Left renal pelvis (tissue), 4 donors: Measurements from ENCODE around the gene SPEG. TPM values are rescaled to one million over a fixed set of nuclear protein-coding genes. Genes with fewer than 3 reads are reported as not detected.

Experiments used
- DNase-seq, 4 donors: peaks; one replicate each; pipeline ENCODE4 v3.0.0-alpha.2; 2013; ENCODE audit warnings: low read depth in 4 of 4, low spot score in 3 of 4
- polyA plus RNA-seq, 4 donors: library from polyadenylated mRNA; unstranded; fragments of 120-200 nt; gene quantifications; one replicate each; pipeline ENCODE4 v1.2.1, GENCODE V29; 2013; ENCODE audit not compliant: insufficient read length in 4 of 4

SPEG gene
- polyA plus RNA-seq, 4 donors = 9.7 to 18.0 (median 12.5) TPM

DNA sequence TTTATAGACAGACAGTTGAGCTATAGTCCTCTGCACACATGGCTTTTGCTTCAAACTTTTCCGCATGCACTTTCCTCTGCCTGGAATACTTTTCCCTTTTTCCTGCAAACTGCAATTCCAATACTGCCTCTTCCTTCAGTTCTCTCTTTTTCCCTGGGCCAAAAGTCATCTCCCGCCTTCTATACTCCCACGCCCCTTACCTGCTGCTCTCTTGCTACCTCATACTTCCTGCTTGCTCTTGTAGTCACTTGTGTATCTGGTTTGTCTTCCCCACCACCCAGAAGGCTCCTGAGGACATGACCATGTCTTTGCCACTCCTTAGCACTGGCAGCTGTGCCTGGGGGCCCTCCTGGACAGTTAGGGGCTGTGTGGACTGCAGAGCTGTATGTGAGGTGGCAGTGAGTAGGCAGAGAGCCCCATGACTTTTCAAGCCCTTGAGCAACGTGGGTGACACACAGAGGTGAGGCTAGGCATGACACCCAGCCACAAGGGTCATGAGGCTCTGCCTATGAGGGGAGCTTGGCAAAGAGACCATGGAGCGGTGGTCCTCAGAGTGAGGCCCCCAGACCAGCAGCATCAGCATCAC, 23.2 kb downstream of the SPEG start:
- no peak for DNase-seq

DNA sequence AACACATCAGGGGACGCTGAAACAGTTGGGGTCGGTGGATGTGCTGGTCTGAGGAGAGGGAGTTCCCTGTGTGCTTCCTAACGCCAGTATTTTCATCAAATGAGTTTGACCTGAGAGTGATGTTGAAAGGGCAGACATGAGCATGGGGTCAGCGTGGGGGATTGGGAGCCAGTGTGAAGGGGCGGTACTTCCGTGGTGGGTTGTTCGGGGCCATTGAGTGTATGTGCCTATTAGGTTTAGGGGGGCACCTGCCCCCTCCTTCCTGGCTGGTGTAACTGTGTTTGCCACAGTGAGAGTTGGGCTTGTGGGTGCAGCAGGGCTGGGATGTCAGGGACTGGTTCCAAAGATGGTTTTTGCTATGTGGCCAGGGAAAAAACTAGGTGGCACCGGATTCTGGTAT, 24.4 kb downstream of the SPEG start:
- DNase-seq = no peak

DNA sequence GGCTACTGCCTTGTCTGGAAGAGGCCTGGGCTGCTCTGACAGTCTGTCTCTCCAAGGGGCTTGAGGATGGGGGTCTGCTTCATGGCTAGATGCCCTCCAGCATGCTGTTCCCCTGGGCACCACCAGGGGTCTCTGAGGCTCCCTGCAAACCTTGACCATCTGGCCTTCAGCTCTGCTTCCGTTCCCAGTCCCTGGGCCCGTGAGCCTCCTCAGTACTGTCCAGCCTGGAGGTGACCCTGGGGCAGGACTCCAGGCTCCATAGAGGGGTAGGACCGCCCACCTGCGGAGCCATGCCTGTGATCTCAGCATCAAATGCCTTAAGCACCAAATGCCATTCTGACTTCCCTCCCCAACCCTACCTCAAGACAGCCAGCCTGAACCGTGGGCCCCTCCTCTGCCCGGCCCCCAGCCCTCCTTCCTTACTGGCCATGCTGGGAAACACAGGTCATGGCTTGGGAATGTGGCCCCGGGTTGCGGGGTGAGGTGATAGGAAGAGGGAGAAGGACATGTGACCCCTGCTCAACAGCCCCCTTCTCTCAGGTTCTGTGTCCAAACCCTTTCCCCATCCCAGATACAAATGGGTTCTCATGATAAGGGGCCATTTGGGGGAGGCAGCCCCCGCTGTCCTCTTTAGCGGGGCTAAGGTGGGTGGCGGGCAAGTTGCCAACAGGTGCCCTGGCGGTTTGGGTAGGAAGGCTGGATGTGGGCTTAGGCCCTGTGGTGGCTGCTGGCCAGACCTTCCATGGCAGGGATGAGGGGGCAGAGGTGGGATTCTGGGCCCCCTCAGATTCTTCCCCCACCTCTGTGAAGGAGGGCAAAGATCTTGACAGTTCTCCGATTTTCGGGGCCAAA, 25.0 kb downstream of the SPEG start:
- no peak for DNase-seq

DNA sequence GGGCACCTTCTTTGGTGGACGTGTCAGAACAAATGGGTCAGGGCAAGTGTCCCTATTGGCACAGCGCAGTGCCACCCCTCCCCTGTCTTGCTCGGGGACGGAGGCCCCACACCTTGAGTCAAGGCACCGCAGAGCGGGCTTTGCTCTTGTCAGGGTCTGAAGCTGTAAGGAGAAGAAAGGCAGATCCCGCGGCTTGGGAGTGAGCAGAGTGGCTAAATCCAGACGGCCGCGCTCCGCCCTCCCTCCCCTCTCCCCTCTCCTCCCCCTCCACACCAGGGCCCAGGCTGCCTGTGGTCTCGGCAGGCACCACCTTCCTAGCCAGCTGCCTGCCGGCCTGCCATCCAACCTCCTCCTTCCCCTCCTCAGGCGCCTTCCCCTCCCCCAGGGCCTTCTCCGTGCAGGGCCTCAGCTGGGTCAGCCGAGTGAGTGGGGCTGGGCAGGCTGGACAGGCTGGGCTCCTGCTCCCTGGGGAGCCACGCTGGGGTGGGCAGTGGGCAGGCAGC, 25.8 kb downstream of the SPEG start:
- peak in 1 of 4 donors; percentile 60 for DNase-seq

DNA sequence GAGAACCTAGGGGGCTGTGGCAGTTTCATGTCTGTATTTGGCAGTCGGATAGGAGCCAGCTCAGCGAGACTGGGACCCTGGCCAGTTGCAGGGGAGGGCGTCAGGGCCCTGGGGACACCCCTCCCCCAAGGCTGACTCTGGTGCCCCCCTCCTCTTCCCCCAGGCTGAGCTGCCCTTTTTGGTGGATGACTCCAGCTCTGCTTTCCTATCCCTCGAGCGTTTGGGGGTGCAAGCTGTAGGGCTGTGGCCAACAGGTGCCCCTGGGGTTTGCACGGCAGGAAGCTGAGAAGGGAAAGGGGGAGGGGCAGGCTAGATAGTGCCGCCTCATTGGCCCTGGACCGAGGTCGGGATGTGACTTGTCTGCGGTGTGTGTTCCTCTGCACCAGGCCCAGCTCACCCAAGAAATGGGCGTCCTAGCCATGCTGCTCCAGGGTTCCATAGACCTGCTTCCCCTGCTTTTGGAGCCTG, 26.4 kb downstream of the SPEG start:
- DNase-seq = no peak

DNA sequence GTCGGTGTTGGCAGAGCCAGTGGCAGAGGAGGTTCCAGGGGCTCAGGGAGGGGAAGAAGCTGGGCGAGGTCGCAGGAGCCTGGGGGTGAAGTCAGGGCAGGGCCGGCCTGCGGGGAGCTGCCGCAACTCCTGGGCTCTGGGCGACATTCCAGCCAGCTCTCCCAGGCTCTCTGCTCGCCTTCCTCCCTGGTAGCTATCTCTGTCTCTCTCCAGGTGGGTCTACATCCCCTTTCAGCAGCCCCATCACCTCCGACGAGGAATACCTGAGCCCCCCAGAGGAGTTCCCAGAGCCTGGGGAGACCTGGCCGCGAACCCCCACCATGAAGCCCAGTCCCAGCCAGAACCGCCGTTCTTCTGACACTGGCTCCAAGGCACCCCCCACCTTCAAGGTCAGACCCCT, 27.0 kb downstream of the SPEG start:
- no peak for DNase-seq

DNA sequence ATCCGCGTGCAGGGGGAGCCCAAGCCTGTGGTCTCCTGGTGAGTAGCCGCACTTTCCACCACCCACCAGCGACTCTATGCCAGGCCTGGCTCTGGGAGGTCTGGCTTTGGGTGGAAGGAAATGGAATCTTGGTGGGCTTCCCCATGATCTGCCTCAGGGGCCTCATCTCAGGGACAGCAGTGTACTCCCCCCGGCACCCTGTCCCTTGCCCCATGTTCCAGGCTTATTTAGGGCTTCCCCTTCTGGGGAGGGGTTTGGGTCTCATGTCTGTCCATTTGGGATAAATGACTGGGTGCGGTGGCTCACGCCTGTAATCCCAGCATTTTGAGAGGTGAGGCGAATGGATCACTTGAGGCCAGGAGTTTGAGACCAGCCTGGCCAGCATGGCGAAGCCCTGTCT, 27.7 kb downstream of the SPEG start:
- DNase-seq = no peak

DNA sequence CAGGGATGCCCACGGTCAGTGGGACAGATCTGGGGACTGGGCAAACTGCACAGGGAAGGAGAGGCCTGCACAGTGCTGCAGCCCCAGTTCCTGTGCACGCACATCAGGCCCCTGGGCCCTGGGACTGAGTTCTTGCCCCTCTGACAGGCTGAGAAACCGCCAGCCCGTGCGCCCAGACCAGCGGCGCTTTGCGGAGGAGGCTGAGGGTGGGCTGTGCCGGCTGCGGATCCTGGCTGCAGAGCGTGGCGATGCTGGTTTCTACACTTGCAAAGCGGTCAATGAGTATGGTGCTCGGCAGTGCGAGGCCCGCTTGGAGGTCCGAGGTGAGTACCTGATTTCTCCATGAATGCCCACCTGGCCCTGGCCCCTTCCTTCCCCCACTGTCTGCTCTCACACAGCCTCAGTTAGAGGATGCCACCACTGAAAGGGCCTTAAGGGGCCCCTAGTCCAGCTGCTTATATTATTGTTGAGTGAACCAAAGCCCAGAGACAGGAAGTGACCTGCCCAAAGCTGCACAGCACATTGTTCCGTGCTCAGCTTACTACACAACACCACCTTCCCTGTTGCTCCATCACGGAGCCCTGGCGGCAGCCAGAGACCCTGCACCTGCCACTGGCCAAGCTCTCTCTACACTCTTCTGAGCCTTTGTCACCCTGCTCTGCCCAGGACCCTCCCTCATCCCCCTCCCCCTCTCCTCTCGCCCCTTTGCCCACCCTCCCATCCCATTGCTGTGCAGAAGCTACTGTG, 29.8 kb downstream of the SPEG start:
- no peak for DNase-seq

DNA sequence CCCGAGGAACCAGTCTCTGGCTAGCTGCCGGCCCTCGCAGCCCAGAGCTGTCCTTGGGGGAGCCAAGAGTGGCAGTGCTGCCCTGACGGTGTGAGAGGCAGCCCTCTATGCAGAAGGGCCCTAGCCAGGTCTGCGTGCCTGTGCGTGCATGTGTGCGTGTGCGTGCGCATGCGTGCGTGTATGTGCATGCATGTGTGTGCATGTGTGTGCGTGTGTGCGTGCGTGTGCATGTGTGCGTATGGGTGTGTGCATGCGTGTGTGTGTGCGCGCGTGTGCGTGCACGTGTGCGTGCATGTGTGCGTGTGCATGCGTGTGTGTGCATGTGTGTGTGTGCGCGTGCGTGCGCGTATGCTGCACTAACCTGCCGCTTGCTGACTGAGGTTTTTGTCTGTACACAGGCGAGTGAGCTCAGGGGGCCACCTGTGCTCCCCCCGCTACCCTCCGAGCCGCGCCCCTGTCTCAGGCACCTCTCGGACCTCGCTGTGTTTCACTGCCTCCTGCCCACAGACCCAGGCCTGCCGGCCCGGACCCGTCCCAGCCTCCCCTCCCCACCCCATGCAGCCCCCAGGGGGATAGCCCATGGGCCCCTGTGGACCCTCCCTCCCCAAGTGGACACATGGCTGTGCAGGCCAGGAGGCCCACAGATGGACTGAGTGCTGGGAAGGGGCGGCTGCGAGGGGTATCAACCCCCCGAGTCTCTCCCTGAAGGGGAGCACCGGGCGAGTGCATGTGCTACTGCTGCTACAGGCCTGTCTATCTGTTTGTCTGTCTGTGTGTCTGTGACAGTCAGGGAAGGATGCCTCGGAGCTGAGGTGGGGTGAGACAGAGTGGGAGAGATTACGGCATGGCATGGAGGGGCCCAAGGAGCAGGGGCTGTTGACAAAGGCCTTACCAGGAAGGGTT, 31.3 kb downstream of the SPEG start:
- DNase-seq = no peak

DNA sequence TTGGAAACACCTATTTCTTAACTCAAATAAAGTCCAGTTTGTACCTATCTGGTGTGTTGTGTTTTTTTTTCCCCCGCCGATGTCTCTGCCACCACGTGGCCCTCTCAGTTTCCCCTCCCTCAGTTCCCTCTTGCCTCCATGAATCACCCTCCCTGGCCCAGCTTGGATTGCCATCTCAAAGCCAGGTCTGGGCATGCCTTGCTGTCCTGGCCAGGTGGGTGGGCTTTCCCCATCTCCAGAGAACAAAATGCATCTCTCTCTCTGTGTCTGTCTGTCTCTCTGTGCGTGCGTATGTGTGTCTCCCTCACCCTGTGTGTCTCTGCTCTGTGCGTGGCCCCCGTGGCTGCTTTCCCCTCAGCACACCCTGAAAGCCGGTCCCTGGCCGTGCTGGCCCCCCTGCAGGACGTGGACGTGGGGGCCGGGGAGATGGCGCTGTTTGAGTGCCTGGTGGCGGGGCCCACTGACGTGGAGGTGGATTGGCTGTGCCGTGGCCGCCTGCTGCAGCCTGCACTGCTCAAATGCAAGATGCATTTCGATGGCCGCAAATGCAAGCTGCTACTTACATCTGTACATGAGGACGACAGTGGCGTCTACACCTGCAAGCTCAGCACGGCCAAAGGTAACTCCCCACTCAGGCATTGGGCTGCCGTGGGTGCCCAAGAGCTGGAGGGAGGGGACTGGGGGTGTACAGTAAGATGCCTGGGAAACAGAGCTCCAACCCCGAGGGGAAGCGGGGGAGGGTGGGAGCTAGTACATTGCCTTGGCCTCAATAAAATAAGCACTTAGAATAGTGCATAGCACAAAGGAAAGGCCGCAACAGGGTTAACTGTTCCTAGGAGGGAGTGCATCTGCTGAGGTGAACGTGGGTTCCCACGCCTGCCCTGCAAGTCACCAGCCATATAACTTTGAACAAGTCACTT, 32.4 kb downstream of the SPEG start:
- DNase-seq = no peak

DNA sequence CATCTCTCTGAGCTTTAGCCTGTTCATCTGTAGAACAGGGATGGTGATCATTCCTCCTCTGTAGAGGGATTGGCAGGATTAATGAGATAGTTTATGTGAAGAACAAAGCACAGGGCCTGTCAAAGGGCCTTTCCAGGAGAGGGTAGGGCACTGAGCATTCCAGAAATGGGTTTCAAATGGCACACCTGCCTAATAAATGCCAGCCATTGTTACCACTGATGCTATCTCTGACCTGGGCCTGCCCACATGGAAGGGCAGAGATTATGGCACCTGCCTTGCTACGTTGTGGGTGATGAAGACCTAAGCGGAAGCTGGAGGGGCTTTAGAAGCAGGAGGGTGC, 33.1 kb downstream of the SPEG start:
- DNase-seq = no peak

DNA sequence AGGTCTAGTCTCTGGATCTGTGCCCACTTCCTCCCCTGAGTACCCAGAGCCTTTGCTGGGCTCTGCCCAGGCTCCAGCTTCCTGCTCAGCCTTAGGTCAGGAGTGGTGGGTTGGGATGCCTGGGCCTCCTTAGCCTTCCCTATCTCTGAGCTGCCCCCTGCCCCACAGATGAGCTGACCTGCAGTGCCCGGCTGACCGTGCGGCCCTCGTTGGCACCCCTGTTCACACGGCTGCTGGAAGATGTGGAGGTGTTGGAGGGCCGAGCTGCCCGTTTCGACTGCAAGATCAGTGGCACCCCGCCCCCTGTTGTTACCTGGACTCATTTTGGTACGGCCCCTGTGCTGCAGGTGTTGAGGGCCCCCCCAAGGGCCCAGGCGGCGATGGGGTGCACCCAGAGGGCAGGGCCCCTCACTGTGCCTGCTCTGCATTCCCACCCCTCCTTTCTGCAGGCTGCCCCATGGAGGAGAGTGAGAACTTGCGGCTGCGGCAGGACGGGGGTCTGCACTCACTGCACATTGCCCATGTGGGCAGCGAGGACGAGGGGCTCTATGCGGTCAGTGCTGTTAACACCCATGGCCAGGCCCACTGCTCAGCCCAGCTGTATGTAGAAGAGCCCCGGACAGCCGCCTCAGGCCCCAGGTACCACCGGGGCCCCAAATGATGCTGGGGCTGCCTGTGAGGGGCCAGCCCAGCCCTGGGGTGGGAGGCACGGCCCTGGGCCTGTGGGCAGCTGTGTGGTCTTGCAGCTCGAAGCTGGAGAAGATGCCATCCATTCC, 34.0 kb downstream of the SPEG start:
- no peak for DNase-seq

DNA sequence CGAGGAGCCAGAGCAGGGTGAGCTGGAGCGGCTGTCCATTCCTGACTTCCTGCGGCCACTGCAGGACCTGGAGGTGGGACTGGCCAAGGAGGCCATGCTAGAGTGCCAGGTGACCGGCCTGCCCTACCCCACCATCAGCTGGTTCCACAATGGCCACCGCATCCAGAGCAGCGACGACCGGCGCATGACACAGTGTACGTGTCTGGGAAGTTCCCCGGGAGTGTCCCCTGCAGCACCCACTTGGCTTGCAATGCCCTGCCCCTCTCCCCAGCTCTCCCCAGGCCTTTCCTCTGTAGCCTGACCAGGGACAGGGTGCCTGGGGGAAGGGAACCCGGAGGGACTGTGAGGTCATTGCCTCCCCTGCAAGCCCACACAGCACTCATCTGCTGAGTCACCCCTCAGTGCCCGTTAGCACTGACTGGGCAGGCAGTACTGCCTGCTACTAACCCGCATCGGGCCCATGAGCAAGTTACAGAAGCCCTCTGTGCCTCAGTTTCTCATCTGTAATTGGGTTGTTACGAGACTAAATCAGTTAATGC, 34.6 kb downstream of the SPEG start:
- DNase-seq = no peak

DNA sequence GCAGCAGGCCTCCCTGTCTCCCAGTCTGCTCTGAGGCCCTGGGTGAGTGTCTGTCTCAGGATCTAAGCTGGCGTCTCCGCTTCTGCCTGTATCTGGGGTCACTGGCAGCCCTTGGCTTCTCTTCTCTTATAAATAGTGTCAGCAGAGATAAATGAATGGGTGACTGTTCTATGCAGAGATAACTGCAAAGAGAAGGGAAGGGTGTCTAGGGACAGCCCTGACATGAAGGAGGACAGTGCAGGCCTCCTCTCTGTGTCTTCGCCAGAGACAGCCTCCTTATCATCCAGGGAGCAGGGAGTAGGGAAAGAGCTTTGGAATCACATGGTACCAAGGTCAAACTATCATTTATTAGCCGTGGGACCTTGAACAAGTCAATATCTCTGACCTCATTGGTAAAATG, 35.8 kb downstream of the SPEG start:
- DNase-seq = no peak

DNA sequence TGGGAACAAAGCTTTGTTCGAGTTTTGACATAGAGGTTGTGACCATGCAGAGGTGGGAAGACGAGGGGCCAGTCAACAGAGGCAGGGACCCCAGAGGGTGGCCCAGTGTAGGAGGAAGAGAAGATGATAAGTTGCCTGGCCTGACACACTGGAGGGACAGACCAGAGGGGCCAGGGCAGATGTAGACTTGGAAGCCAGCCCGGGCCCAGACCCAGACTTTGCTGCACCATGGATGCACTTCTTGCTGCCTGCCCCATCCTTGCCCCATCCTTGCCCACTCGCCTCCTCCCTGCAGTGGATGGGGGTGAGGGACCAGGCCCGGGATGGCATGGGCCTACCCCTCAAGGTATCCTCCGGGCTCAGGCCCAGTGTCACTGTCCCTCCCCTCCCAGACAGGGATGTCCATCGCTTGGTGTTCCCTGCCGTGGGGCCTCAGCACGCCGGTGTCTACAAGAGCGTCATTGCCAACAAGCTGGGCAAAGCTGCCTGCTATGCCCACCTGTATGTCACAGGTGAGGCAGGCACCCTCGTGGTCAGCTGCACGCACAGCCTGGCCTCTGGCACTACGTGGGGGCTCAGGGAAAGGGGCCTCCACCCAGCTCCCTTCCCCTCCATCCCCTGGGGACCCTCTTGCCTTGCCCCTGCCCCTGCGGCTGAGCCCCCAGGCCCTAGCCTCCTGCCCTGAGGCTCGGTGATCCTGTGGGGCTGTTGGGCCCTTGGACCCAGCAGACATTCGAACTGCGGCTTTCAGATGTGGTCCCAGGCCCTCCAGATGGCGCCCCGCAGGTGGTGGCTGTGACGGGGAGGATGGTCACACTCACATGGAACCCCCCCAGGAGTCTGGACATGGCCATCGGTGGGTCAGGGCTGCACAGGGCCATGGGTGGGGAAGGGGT, 37.1 kb downstream of the SPEG start:
- no peak for DNase-seq

DNA sequence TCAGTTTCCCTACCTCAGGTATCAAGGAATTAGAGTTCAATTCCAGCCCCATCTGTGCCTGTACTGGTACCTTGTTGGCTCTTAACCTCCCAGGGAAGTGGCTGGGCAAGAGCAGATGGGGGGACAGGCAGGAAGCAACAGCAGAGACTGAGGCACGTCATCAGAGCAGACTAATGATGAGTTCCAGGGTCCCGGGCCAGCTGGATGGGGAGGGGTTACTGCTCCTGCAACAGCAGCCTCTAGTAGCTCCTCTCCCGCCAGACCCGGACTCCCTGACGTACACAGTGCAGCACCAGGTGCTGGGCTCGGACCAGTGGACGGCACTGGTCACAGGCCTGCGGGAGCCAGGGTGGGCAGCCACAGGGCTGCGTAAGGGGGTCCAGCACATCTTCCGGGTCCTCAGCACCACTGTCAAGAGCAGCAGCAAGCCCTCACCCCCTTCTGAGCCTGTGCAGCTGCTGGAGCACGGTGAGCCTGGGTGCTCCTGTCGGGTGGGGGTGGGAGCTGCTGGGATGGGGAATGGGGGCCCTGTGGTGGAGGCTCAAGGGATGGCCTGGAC, 38.1 kb downstream of the SPEG start:
- no peak for DNase-seq

DNA sequence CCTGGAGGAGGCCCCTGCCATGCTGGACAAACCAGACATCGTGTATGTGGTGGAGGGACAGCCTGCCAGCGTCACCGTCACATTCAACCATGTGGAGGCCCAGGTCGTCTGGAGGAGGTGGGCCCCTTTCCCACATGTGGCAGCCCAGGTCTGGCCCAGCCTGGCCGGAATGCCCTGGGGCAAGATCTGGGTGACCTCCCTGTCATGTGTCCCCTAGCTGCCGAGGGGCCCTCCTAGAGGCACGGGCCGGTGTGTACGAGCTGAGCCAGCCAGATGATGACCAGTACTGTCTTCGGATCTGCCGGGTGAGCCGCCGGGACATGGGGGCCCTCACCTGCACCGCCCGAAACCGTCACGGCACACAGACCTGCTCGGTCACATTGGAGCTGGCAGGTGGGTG, 38.9 kb downstream of the SPEG start:
- no peak for DNase-seq
